PC-9 (cell line): ENCODE results near the gene ATXN7. TPM values are rescaled to one million over a fixed set of nuclear protein-coding genes. Genes with fewer than 3 reads are reported as not detected.

Source experiments
- BruUV-seq: library from RNA; stranded (reverse); fragments of 400-500 nt; replicated peaks from 2 replicates; lab custom pipeline; 2021; lab: Mats Ljungman, UMichigan
- CTCF ChIA-PET: fragments of 300-600 bp; sonication (Branson Sonifier 250); formaldehyde crosslinking; loops from one replicate; lab custom pipeline; 2022; ENCODE audit warnings: antibody characterized with exemption; lab: Charles Lee
- POLR2A ChIA-PET: fragments of 300-600 bp; sonication (Branson Sonifier 250); formaldehyde crosslinking; loops from one replicate; lab custom pipeline; 2022; ENCODE audit warnings: antibody characterized with exemption; ENCODE audit not compliant: unreplicated experiment; lab: Charles Lee
- DNase-seq, 2 experiments: peaks; one replicate each; pipeline versions ENCODE4 v3.0.0 to v3.0.0-alpha.2; 2015 to 2022; ENCODE audit warnings: mixed read lengths in 1 of 2
- H2AFZ ChIP-seq: fragments of 200-600 bp; sonication (generic); 2 replicates; pipeline ENCODE4 v1.8.1; 2017; ENCODE audit warnings: antibody characterized with exemption
- H3F3A ChIP-seq: fragments of 200-600 bp; sonication (generic); 2 replicates; pipeline ENCODE4 v1.8.1; 2017; ENCODE audit warnings: antibody characterized with exemption, mild to moderate bottlenecking, low read depth; ENCODE audit not compliant: insufficient read depth
- H3K27ac ChIP-seq: fragments of 200-600 bp; sonication (generic); 2 replicates; pipeline ENCODE4 v1.6.1; 2016; ENCODE audit warnings: mixed run types
- H3K27me3 ChIP-seq: fragments of 200-600 bp; sonication (generic); 2 replicates; pipeline ENCODE4 v1.6.1; 2016; ENCODE audit warnings: low read depth, mixed run types; ENCODE audit not compliant: insufficient read depth
- H3K36me3 ChIP-seq: fragments of 200-600 bp; sonication (generic); 2 replicates; pipeline ENCODE4 v1.6.1; 2016; ENCODE audit warnings: low read depth, mixed run types
- H3K4me1 ChIP-seq: fragments of 200-600 bp; sonication (generic); replicated peaks from 2 replicates; pipeline ENCODE4 v1.6.1; 2016; ENCODE audit warnings: mixed run types; ENCODE audit not compliant: insufficient read depth
- H3K4me2 ChIP-seq: fragments of 200-600 bp; sonication (generic); 2 replicates; pipeline ENCODE4 v1.6.1; 2017; ENCODE audit warnings: mixed run types
- H3K4me3 ChIP-seq: fragments of 200-600 bp; sonication (generic); 2 replicates; pipeline ENCODE4 v1.6.1; 2016; ENCODE audit warnings: mixed run types
- H3K79me2 ChIP-seq: fragments of 200-600 bp; sonication (generic); 2 replicates; pipeline ENCODE4 v1.6.1; 2017; ENCODE audit warnings: low read depth, mixed run types
- H3K9me2 ChIP-seq: fragments of 200-600 bp; sonication (generic); 2 replicates; pipeline ENCODE4 v1.8.1; 2017; ENCODE audit warnings: mild to moderate bottlenecking; ENCODE audit not compliant: insufficient read depth
- H3K9me3 ChIP-seq: fragments of 200-600 bp; sonication (generic); 2 replicates; pipeline ENCODE4 v1.8.1; 2016; ENCODE audit warnings: low read depth; ENCODE audit not compliant: insufficient read depth
- H4K20me1 ChIP-seq: fragments of 200-600 bp; sonication (generic); 2 replicates; pipeline ENCODE4 v1.8.1; 2017; ENCODE audit not compliant: insufficient read depth
- EZH2 ChIP-seq: fragments of 200-600 bp; sonication (generic); IDR thresholded peaks from 2 replicates; pipeline ENCODE4 v1.8.0; 2017; ENCODE audit warnings: antibody characterized with exemption, low read depth
- intact Hi-C: fragments of 100-400 bp; cut with micrococcal nuclease; formaldehyde crosslinking; loops from one replicate; pipeline ENCODE4 v1.10.0; 2022; ENCODE audit not compliant: unreplicated experiment
- total RNA-seq: library from RNA; stranded (reverse); gene quantifications from 2 replicates; pipeline ENCODE4 v1.2.3, GENCODE V29; 2021
- TF ChIP-seq, protein P1 (sequence below): fragments of 200-600 bp; sonication (generic); conservative IDR thresholded peaks from 2 replicates; pipeline ENCODE4 v1.6.1; 2017; ENCODE audit warnings: mixed run types, antibody characterized with exemption, mild to moderate bottlenecking, moderate library complexity

The ATXN7 gene
- total RNA-seq, 1 experiment from 2014 or later: 27.7 TPM

DNA sequence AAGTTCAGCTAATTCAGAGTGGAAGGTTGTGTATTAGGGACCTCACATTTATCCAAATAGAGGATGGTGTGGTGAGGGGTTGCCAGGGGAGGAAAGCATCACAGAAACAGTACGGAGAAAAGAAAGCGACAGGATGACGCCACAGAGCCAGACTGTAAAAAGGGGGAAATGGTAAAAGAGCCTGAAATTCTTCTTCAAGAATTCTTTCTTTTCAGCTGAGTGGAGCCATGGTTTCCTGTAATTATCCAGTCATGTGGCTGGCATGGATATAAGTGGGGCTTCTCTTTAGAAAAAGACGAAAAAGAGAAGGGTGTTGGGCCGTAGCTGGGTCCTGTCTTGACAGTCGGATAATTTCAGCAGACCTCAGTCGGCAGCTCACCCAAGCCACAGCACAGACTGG is 184.1 kb downstream of the ATXN7 start:
- POLR2A ChIA-PET: no interaction called here
- Histone ChIP-seq H3F3A (no peaks in the 10 kb centered on the region; the same call in 1 of the 2 replicates), H2AFZ (no peak overlapping the region), H3K9me3 (no peaks in the 10 kb centered on the region), H3K79me2 (no peaks in the 10 kb centered on the region), H4K20me1 (no peaks in the 10 kb centered on the region), H3K27ac (no peak overlapping the region), H3K4me3 (no peak overlapping the region), H3K4me2 (no peak overlapping the region), H3K9me2 (no peaks in the 10 kb centered on the region), H3K36me3 (no peaks in the 10 kb centered on the region), H3K27me3 (no peaks in the 10 kb centered on the region), H3K4me1 (no peaks in the 10 kb centered on the region)
- intact Hi-C loops: no loop called here
- no peak for TF ChIP-seq EZH2
- TF ChIP-seq, protein P1, sequence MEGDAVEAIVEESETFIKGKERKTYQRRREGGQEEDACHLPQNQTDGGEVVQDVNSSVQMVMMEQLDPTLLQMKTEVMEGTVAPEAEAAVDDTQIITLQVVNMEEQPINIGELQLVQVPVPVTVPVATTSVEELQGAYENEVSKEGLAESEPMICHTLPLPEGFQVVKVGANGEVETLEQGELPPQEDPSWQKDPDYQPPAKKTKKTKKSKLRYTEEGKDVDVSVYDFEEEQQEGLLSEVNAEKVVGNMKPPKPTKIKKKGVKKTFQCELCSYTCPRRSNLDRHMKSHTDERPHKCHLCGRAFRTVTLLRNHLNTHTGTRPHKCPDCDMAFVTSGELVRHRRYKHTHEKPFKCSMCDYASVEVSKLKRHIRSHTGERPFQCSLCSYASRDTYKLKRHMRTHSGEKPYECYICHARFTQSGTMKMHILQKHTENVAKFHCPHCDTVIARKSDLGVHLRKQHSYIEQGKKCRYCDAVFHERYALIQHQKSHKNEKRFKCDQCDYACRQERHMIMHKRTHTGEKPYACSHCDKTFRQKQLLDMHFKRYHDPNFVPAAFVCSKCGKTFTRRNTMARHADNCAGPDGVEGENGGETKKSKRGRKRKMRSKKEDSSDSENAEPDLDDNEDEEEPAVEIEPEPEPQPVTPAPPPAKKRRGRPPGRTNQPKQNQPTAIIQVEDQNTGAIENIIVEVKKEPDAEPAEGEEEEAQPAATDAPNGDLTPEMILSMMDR: no peak
- DNase-seq: no peak
- no TSS peak for BruUV-seq
- CTCF ChIA-PET: no interaction called here

DNA sequence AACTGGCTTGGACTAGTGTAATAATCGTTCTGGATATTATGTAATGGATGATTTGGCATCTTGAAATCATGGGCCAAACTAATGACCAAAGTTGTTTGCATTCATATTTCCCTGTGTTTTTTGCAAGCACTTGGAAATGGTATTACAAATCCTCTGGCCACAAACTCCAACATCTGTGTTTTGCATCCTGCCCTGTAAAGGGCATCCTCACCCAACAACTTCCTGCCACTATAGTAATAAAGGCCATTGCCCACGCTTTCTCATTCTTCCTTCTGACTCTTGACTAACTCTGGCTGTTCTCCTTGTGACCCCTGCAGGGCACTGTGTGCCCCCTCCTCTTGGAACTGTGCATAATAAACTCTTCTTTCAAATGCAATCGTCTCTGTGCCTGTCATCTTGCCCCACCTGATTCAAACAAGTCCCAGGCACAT is 185.0 kb downstream of the ATXN7 start:
- no peaks in the 10 kb centered on the region for H3K79me2 ChIP-seq
- H3K27me3 ChIP-seq: no peaks in the 10 kb centered on the region
- ChIA-PET POLR2A (no interaction called here), CTCF (no interaction called here)
- no peaks in the 10 kb centered on the region; the same call in 1 of the 2 replicates for H3F3A ChIP-seq
- no peaks in the 10 kb centered on the region for H3K36me3 ChIP-seq
- no peak overlapping the region for H2AFZ ChIP-seq
- no peaks in the 10 kb centered on the region for H3K9me3 ChIP-seq
- BruUV-seq: no TSS peak
- intact Hi-C loops: no loop called here
- H3K27ac ChIP-seq: no peak overlapping the region
- TF ChIP-seq EZH2: no peak
- TF ChIP-seq, protein P1: no peak
- no peak overlapping the region for H3K4me3 ChIP-seq
- H4K20me1 ChIP-seq: no peaks in the 10 kb centered on the region
- no peak overlapping the region for H3K4me2 ChIP-seq
- no peaks in the 10 kb centered on the region for H3K4me1 ChIP-seq
- no peak for DNase-seq
- no peaks in the 10 kb centered on the region for H3K9me2 ChIP-seq

DNA sequence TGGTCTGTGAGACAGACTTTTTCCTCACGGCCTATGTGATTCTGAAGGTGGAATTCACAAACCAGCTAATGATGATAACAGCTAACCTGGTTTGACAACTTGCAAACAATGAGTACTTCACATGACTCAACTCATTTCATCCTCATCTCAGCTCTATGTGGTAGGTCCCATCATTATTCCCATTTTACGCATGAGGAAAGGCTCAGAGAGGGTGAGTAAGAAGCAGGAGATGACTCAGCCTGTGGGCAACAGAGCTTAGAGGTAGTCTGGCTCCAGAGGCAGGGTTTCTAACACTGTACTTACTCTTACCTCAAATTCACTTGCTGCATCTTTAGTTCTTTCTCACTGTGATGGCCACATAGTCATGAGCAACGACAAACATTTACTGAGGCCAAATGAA is 185.5 kb downstream of the ATXN7 start:
- no peak overlapping the region for H3K4me3 ChIP-seq
- no peaks in the 10 kb centered on the region for H3K36me3 ChIP-seq
- H4K20me1 ChIP-seq: no peaks in the 10 kb centered on the region
- H3K27me3 ChIP-seq: no peaks in the 10 kb centered on the region
- H3F3A ChIP-seq: no peaks in the 10 kb centered on the region; the same call in 1 of the 2 replicates
- BruUV-seq: no TSS peak
- POLR2A ChIA-PET: no interaction called here
- H2AFZ ChIP-seq: no peak overlapping the region
- H3K79me2 ChIP-seq: no peaks in the 10 kb centered on the region
- TF ChIP-seq EZH2: no peak
- TF ChIP-seq, protein P1: no peak
- no peak overlapping the region for H3K4me2 ChIP-seq
- H3K27ac ChIP-seq: no peak overlapping the region
- 0 out of 2 replicates have a peak, but pooled peaks cover 4% of the 10 kb centered on the region for H3K4me1 ChIP-seq
- intact Hi-C loops: no loop called here
- H3K9me2 ChIP-seq: no peaks in the 10 kb centered on the region
- no peaks in the 10 kb centered on the region for H3K9me3 ChIP-seq
- no peak for DNase-seq
- CTCF ChIA-PET: no interaction called here
